Measurements from ENCODE around the gene UPK2. TPM values are rescaled to one million over a fixed set of nuclear protein-coding genes. Genes with fewer than 3 reads are reported as not detected.

Gene UPK2
- total RNA-seq, 3 donors from 2014 or later, result not detected

Other genes with a start within 250 kb of the UPK2 start
- 100 to 1,000 TPM; 121 to 147 (median 132) TPM for gene DDX6, start 165.1 kb upstream of the UPK2 start, total RNA-seq
- 10 to 100 TPM; 17.6 to 30.8 (median 23.7) TPM for gene CXCR5, start 72.4 kb upstream of the UPK2 start, total RNA-seq
- gene BCL9L, start 30.4 kb upstream of the UPK2 start, total RNA-seq, result 10 to 100 TPM; 26.1 to 31.2 (median 26.9) TPM
- gene FOXR1, start 15.5 kb downstream of the UPK2 start, total RNA-seq, result not detected
- gene CENATAC, start 41.8 kb downstream of the UPK2 start, total RNA-seq, result 10 to 100 TPM; 23.6 to 33.1 (median 31.0) TPM
- 1,000 to 10,000 TPM; 1,565 to 1,602 (median 1,576) TPM for gene RPS25, start 62.0 kb downstream of the UPK2 start, total RNA-seq
- 100 to 1,000 TPM; 115 to 146 (median 131) TPM for gene TRAPPC4, start 62.5 kb downstream of the UPK2 start, total RNA-seq
- 10 to 100 TPM; 10.1 to 13.8 (median 13.5) TPM for gene SLC37A4, start 74.6 kb downstream of the UPK2 start, total RNA-seq
- gene HYOU1, start 100.9 kb downstream of the UPK2 start, total RNA-seq, result 100 to 1,000 TPM; 249 to 309 (median 260) TPM
- 10 to 100 TPM; 24.1 to 31.5 (median 30.0) TPM for gene VPS11, start 111.5 kb downstream of the UPK2 start, total RNA-seq
- gene HMBS, start 128.6 kb downstream of the UPK2 start, total RNA-seq, result 10 to 100 TPM; 43.7 to 64.7 (median 60.1) TPM
- 10 to 100 TPM; 53.9 to 61.0 (median 60.9) TPM for gene DPAGT1, start 145.6 kb downstream of the UPK2 start, total RNA-seq
- 10 to 100 TPM; 22.0 to 24.7 (median 23.0) TPM for gene C2CD2L, start 151.0 kb downstream of the UPK2 start, total RNA-seq
- gene HINFP, start 165.3 kb downstream of the UPK2 start, total RNA-seq, result 10 to 100 TPM; 20.1 to 26.2 (median 21.1) TPM
- under 1 TPM in 1 of 3 donors, not detected in 2; 0.38 TPM for gene ABCG4, start 192.8 kb downstream of the UPK2 start, total RNA-seq
- gene NLRX1, start 212.4 kb downstream of the UPK2 start, total RNA-seq, result 10 to 100 TPM in 1 of 3 donors, 1 to 10 TPM in 2; 9.7 to 13.2 (median 9.7) TPM
- gene NHERF4, start 229.2 kb downstream of the UPK2 start, total RNA-seq, result under 1 TPM in 2 of 3 donors, not detected in 1; 0.18 to 0.43 TPM

Measured in activated T-cell treated with anti-CD3 and anti-CD28 coated beads, Interleukin-2, amount 50 U/mL, for 4 hours (primary cell).